ENCODE results near the gene AP3S2. TPM values are rescaled to one million over a fixed set of nuclear protein-coding genes. Genes with fewer than 3 reads are reported as not detected.

The AP3S2 gene
- total RNA-seq, 1 experiment from 2014 or later, result 23.3 TPM

DNA sequence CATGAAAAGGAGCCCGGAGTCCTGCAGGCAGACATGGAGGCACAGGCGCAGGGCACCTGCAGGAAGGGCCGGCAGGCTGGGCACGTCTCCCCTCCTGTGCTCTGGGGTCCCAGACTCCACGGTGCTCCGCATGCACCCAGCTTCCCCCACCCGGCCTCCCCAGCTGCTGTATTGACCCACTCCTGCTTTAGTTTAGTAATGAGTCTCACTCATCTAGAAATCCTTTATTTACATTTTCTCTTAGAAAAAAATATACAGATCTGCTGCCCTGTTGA lies 109.2 kb downstream of the AP3S2 start:
- TF ChIP-seq EZH2phosphoT487 (IDR thresholded peaks at IDR 0.05; ENCODE audit: borderline replicate concordance) (no peak), ZBTB33 (IDR thresholded peaks at IDR 0.05; ENCODE audit: extremely low read depth, insufficient replicate concordance, low read length) (no peak)
- Histone ChIP-seq H3K4me1 (ENCODE audit: control insufficient read depth in 1 of 2, insufficient read depth in 2 of 2, low read length in 2 of 2) (peaks cover 8 to 59% of the 10 kb centered on the region in 2 experiments; a peak in 3 of 4 replicates), H3K27ac (ENCODE audit: low read depth, low read length) (no peak overlapping the region)

GRCh38 chr15:89783861-89784685 lies 109.7 kb downstream of the AP3S2 start:
- Histone ChIP-seq H3K27me3 (ENCODE audit: insufficient read depth, low read length) (no peaks in the 10 kb centered on the region), H3K9ac (ENCODE audit: low read length) (no peak overlapping the region), H3K4me2 (ENCODE audit: low read length) (no peak overlapping the region), H2AFZ (ENCODE audit: low read depth, low read length, poor library complexity, severe bottlenecking) (no peak overlapping the region), H3K36me3 (ENCODE audit: control insufficient read depth in 1 of 2, insufficient read depth in 2 of 2, low read length in 2 of 2) (no peaks in the 10 kb centered on the region), H3K4me3 (replicated peaks in 1 of 2; ENCODE audit: low read depth in 1 of 2, low read length in 2 of 2) (no peak overlapping the region), H3K79me2 (ENCODE audit: insufficient read depth, low read length) (no peaks in the 10 kb centered on the region), H3K27ac (ENCODE audit: low read depth, low read length) (no peak overlapping the region), H3K9me2 (ENCODE audit: insufficient read depth) (no peaks in the 10 kb centered on the region), H3K4me1 (ENCODE audit: control insufficient read depth in 1 of 2, insufficient read depth in 2 of 2, low read length in 2 of 2) (peaks cover 8 to 59% of the 10 kb centered on the region in 2 experiments; a peak in 3 of 4 replicates), H3K9me3 (ENCODE audit: control insufficient read depth in 1 of 2, insufficient read depth in 1 of 2, low read depth in 1 of 2, low read length in 2 of 2) (no peaks in the 10 kb centered on the region), H4K20me1 (ENCODE audit: insufficient read depth) (no peaks in the 10 kb centered on the region)
- BruUV-seq (replicated peaks), result no TSS peak
- no peak for DNase-seq (ENCODE audit: low read depth, low spot score)
- POLR2A ChIA-PET, result no interaction called here
- 0 out of 2 replicates have a peak, but pooled peaks have one; percentile 3 for TF ChIP-seq RAD21 (IDR thresholded peaks at IDR 0.05; ENCODE audit: low read depth)
- TF ChIP-seq EGR1 (IDR thresholded peaks at IDR 0.05; ENCODE audit: low read depth), result no peak
- RAD21 ChIA-PET (ENCODE audit: low non-redundant PET in 1 of 2, low total read pairs in 2 of 2, uncharacterized antibody in 2 of 2, unreplicated experiment in 2 of 2), result no interaction called here
- intact Hi-C loops (cut with micrococcal nuclease), result no loop called here
- no peak for ATAC-seq
- CTCF ChIA-PET, result interaction anchor here (0.7 kb wide), 1 partner anchor 91 kb away, joined by 4 read pairs; no protein-coding TSS in a partner anchor

More for the DNA sequence above, 109.2 kb downstream of the AP3S2 start:
- DNase-seq (ENCODE audit: low read depth, low spot score) (no peak), ATAC-seq (no peak)
- Histone ChIP-seq H4K20me1 (ENCODE audit: insufficient read depth) (no peaks in the 10 kb centered on the region), H3K4me2 (ENCODE audit: low read length) (no peak overlapping the region), H3K9me3 (ENCODE audit: control insufficient read depth in 1 of 2, insufficient read depth in 1 of 2, low read depth in 1 of 2, low read length in 2 of 2) (no peaks in the 10 kb centered on the region), H3K27me3 (ENCODE audit: insufficient read depth, low read length) (no peaks in the 10 kb centered on the region), H3K4me3 (replicated peaks in 1 of 2; ENCODE audit: low read depth in 1 of 2, low read length in 2 of 2) (no peak overlapping the region), H3K9me2 (ENCODE audit: insufficient read depth) (no peaks in the 10 kb centered on the region), H3K36me3 (ENCODE audit: control insufficient read depth in 1 of 2, insufficient read depth in 2 of 2, low read length in 2 of 2) (no peaks in the 10 kb centered on the region), H3K79me2 (ENCODE audit: insufficient read depth, low read length) (no peaks in the 10 kb centered on the region), H3K9ac (ENCODE audit: low read length) (no peak overlapping the region), H2AFZ (ENCODE audit: low read depth, low read length, poor library complexity, severe bottlenecking) (no peak overlapping the region)
- ChIA-PET POLR2A (no interaction called here), RAD21 (ENCODE audit: low non-redundant PET in 1 of 2, low total read pairs in 2 of 2, uncharacterized antibody in 2 of 2, unreplicated experiment in 2 of 2) (no interaction called here), CTCF (interaction anchor here (0.7 kb wide), 1 partner anchor 90 kb away, joined by 4 read pairs; no protein-coding TSS in a partner anchor)
- no TSS peak for BruUV-seq (replicated peaks)
- intact Hi-C loops (cut with micrococcal nuclease), result no loop called here
